GM23248 (cell line): Measurements from ENCODE around the gene TMEM131. TPM values are rescaled to one million over a fixed set of nuclear protein-coding genes. Genes with fewer than 3 reads are reported as not detected.

Experiments used
- DNase-seq: peaks from one replicate; pipeline ENCODE4 v3.0.0-alpha.2; 2015
- H2AFZ ChIP-seq: fragments of 200-600 bp; sonication (generic); 2 replicates; pipeline ENCODE4 v1.6.1; 2016; ENCODE audit warnings: antibody characterized with exemption
- H3F3A ChIP-seq: fragments of 200-600 bp; sonication (generic); 2 replicates; pipeline ENCODE4 v1.6.1; 2016; ENCODE audit warnings: mild to moderate bottlenecking, antibody characterized with exemption, mixed run types; ENCODE audit not compliant: insufficient read depth
- H3K27ac ChIP-seq: fragments of 200-600 bp; sonication (generic); 2 replicates; pipeline ENCODE4 v1.5.1; 2016; ENCODE audit warnings: mild to moderate bottlenecking
- H3K27me3 ChIP-seq: fragments of 200-600 bp; sonication (generic); replicated peaks from 2 replicates; pipeline ENCODE4 v1.6.1; 2016; ENCODE audit warnings: mild to moderate bottlenecking; ENCODE audit not compliant: insufficient read depth
- H3K36me3 ChIP-seq: fragments of 200-600 bp; sonication (generic); 2 replicates; pipeline ENCODE4 v1.6.1; 2016; ENCODE audit warnings: low read depth, mild to moderate bottlenecking
- H3K4me1 ChIP-seq: fragments of 200-600 bp; sonication (generic); 2 replicates; pipeline ENCODE4 v1.6.1; 2016; ENCODE audit warnings: mild to moderate bottlenecking; ENCODE audit not compliant: insufficient read depth
- H3K4me2 ChIP-seq: fragments of 200-600 bp; sonication (generic); one replicate; pipeline ENCODE4 v1.6.1; 2016; ENCODE audit warnings: mild to moderate bottlenecking; ENCODE audit not compliant: unreplicated experiment
- H3K4me3 ChIP-seq: fragments of 200-600 bp; sonication (generic); 2 replicates; pipeline ENCODE4 v1.5.1; 2016; ENCODE audit warnings: mild to moderate bottlenecking
- H3K79me2 ChIP-seq: fragments of 200-600 bp; sonication (generic); 2 replicates; pipeline ENCODE4 v1.6.1; 2016; ENCODE audit warnings: mild to moderate bottlenecking; ENCODE audit not compliant: insufficient read depth
- H3K9ac ChIP-seq: fragments of 200-600 bp; sonication (generic); 2 replicates; pipeline ENCODE4 v1.6.1; 2016; ENCODE audit warnings: mild to moderate bottlenecking
- H3K9me2 ChIP-seq: fragments of 200-600 bp; sonication (generic); 2 replicates; pipeline ENCODE4 v1.6.1; 2016; ENCODE audit warnings: mixed run types, mild to moderate bottlenecking, moderate library complexity; ENCODE audit not compliant: insufficient read depth
- H3K9me3 ChIP-seq: fragments of 200-600 bp; sonication (generic); one replicate; pipeline ENCODE4 v1.6.1; 2017; ENCODE audit warnings: low read depth
- H4K20me1 ChIP-seq: fragments of 200-600 bp; sonication (generic); 2 replicates; pipeline ENCODE4 v1.6.0; 2016; ENCODE audit not compliant: insufficient read depth
- EZH2 ChIP-seq: fragments of 200-600 bp; sonication (generic); IDR thresholded peaks from 2 replicates; pipeline ENCODE4 v1.6.1; 2018; ENCODE audit warnings: antibody characterized with exemption, mild to moderate bottlenecking; ENCODE audit not compliant: insufficient read depth, poor library complexity, severe bottlenecking
- EZH2phosphoT487 ChIP-seq: fragments of 200-600 bp; sonication (generic); IDR thresholded peaks from 2 replicates; pipeline ENCODE4 v1.6.1; 2018; ENCODE audit warnings: antibody characterized with exemption, moderate library complexity, mild to moderate bottlenecking, low read depth; ENCODE audit not compliant: insufficient read depth
- WGBS, 2 experiments: methylation state at CpG; one replicate each; pipeline ENCODE4 v1.1.6; 2015 to 2017; ENCODE audit warnings: low lambda C conversion rate in 2 of 2, low coverage in 1 of 2; ENCODE audit errors: missing lambda C conversion rate in 2 of 2; 5-methylcytosine and 5-hydroxymethylcytosine counted together
- in situ Hi-C: fragments of 300-500 bp; cut with MboI; formaldehyde crosslinking; loops from 2 replicates; pipeline ENCODE4 v1.15.0; 2020
- polyA plus RNA-seq: library from polyadenylated mRNA; unstranded; fragments of >200 nt; fragmentation: Nextera tagmentation; extraction: Ambion mirVana; gene quantifications from 2 replicates; pipeline ENCODE4 v1.2.1, GENCODE V29; 2016
- total RNA-seq: library from RNA; depleted of rRNA; stranded (reverse); fragments of >200 nt; shearing (Covaris generic); gene quantifications from 2 replicates; pipeline ENCODE4 v1.2.3, GENCODE V29; 2014

Gene TMEM131
- total and polyA plus RNA-seq, 2 experiments from 2014 or later = 15.7 to 16.4 TPM

- WGBS, 2 experiments = 84 to 88% methylated on average over 9 of the region's 9 CpGs
- Histone ChIP-seq H3F3A (no peaks in the 10 kb centered on the region), H3K27ac (no peak overlapping the region), H4K20me1 (no peaks in the 10 kb centered on the region), H3K36me3 (no peaks in the 10 kb centered on the region), H3K4me2 (no peak overlapping the region), H3K4me3 (no peak overlapping the region), H3K4me1 (peaks cover 5% of the 10 kb centered on the region; the same call in 1 of the 2 replicates), H3K9me2 (no peaks in the 10 kb centered on the region), H3K9me3 (no peaks in the 10 kb centered on the region), H3K79me2 (no peaks in the 10 kb centered on the region), H2AFZ (no peak overlapping the region), H3K9ac (no peak overlapping the region), H3K27me3 (no peaks in the 10 kb centered on the region)
- no peak for DNase-seq
- in situ Hi-C loops = no loop called here
- TF ChIP-seq EZH2phosphoT487 = no peak
- no peak for TF ChIP-seq EZH2
Measured at GRCh38 chr2:97738179-97739019, 257.3 kb downstream of the TMEM131 start.

GRCh38 chr2:97737421-97738178 is 258.1 kb downstream of the TMEM131 start:
- in situ Hi-C loops = no loop called here
- H3K9me2 ChIP-seq = no peaks in the 10 kb centered on the region
- H3K36me3 ChIP-seq = no peaks in the 10 kb centered on the region
- no peak overlapping the region for H3K27ac ChIP-seq
- no peaks in the 10 kb centered on the region for H3K9me3 ChIP-seq
- no peaks in the 10 kb centered on the region for H4K20me1 ChIP-seq
- H3K4me3 ChIP-seq = no peak overlapping the region
- no peak for DNase-seq
- no peak overlapping the region for H2AFZ ChIP-seq
- H3K4me2 ChIP-seq = no peak overlapping the region
- H3F3A ChIP-seq = no peaks in the 10 kb centered on the region
- H3K79me2 ChIP-seq = no peaks in the 10 kb centered on the region
- no peaks in the 10 kb centered on the region for H3K27me3 ChIP-seq
- WGBS, 2 experiments = 83 to 87% methylated on average over 31 to 32 of the region's 32 CpGs
- H3K4me1 ChIP-seq = peaks cover 5% of the 10 kb centered on the region; the same call in 1 of the 2 replicates
- no peak for TF ChIP-seq EZH2
- no peak for TF ChIP-seq EZH2phosphoT487
- H3K9ac ChIP-seq = no peak overlapping the region

GRCh38 chr2:97736608-97737330 is 259.0 kb downstream of the TMEM131 start:
- no peak overlapping the region for H3K4me2 ChIP-seq
- H3K27ac ChIP-seq = no peak overlapping the region
- no peaks in the 10 kb centered on the region for H3K36me3 ChIP-seq
- H3K4me1 ChIP-seq = no peaks in the 10 kb centered on the region
- no peak overlapping the region for H2AFZ ChIP-seq
- no peaks in the 10 kb centered on the region for H3K9me3 ChIP-seq
- no peaks in the 10 kb centered on the region for H4K20me1 ChIP-seq
- in situ Hi-C loops = no loop called here
- DNase-seq = no peak
- H3K79me2 ChIP-seq = no peaks in the 10 kb centered on the region
- no peaks in the 10 kb centered on the region for H3F3A ChIP-seq
- H3K9ac ChIP-seq = no peak overlapping the region
- H3K27me3 ChIP-seq = no peaks in the 10 kb centered on the region
- WGBS, 2 experiments = 63 to 64% methylated on average over 20 of the region's 20 CpGs
- H3K9me2 ChIP-seq = no peaks in the 10 kb centered on the region
- no peak for TF ChIP-seq EZH2
- no peak for TF ChIP-seq EZH2phosphoT487
- H3K4me3 ChIP-seq = no peak overlapping the region

- Histone ChIP-seq H3K79me2 (no peaks in the 10 kb centered on the region), H3F3A (no peaks in the 10 kb centered on the region), H3K4me3 (no peak overlapping the region), H3K27me3 (no peaks in the 10 kb centered on the region), H3K4me1 (no peaks in the 10 kb centered on the region), H3K9ac (no peak overlapping the region), H3K4me2 (no peak overlapping the region), H4K20me1 (no peaks in the 10 kb centered on the region), H2AFZ (no peak overlapping the region), H3K27ac (no peak overlapping the region), H3K36me3 (no peaks in the 10 kb centered on the region), H3K9me3 (no peaks in the 10 kb centered on the region), H3K9me2 (no peaks in the 10 kb centered on the region)
- TF ChIP-seq EZH2 = no peak
- TF ChIP-seq EZH2phosphoT487 = no peak
- DNase-seq = no peak
- WGBS, 2 experiments = 40 to 49% methylated on average over 4 of the region's 4 CpGs
- in situ Hi-C loops = no loop called here
Measured at GRCh38 chr2:97736185-97736584, 259.6 kb downstream of the TMEM131 start.
